Adrenal gland (tissue), 5 donors: Measurements from ENCODE around the gene CUX1.

Source experiments
- POLR2A ChIP-seq, 2 donors: fragments of 450-650 bp; IDR thresholded peaks; one replicate each; pipeline ENCODE4 v1.6.1; 2017; ENCODE audit warnings: antibody characterized with exemption in 2 of 2, mild to moderate bottlenecking in 2 of 2, moderate library complexity in 1 of 2
- TF ChIP-seq, protein P1 (sequence below), 6 experiments: fragments of 450-650 bp in 4 of 6; fragments of 200-600 bp in 2 of 6; sonication (generic) in 1 of 6; IDR thresholded peaks; 1 replicate in 5 of 6; 2 replicates in 1 of 6; pipeline versions ENCODE4 v1.5.1 to v1.8.0; 2016 to 2021; ENCODE audit warnings: antibody characterized with exemption in 6 of 6, mild to moderate bottlenecking in 2 of 6, moderate library complexity in 1 of 6
- donor health status: DM: no; HTN: no; CAD: no.

- TF ChIP-seq, protein P1, sequence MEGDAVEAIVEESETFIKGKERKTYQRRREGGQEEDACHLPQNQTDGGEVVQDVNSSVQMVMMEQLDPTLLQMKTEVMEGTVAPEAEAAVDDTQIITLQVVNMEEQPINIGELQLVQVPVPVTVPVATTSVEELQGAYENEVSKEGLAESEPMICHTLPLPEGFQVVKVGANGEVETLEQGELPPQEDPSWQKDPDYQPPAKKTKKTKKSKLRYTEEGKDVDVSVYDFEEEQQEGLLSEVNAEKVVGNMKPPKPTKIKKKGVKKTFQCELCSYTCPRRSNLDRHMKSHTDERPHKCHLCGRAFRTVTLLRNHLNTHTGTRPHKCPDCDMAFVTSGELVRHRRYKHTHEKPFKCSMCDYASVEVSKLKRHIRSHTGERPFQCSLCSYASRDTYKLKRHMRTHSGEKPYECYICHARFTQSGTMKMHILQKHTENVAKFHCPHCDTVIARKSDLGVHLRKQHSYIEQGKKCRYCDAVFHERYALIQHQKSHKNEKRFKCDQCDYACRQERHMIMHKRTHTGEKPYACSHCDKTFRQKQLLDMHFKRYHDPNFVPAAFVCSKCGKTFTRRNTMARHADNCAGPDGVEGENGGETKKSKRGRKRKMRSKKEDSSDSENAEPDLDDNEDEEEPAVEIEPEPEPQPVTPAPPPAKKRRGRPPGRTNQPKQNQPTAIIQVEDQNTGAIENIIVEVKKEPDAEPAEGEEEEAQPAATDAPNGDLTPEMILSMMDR (IDR thresholded peaks at IDR 0.05), result no peak
- TF ChIP-seq POLR2A (IDR thresholded peaks at IDR 0.05), result no peak
Measured at GRCh38 chr7:101783381-101784181, 33.8 kb upstream of the CUX1 start.
